H1 (cell line): ENCODE measurements around the gene KCNMA1. TPM values are rescaled to one million over a fixed set of nuclear protein-coding genes. Genes with fewer than 3 reads are reported as not detected.

Source experiments
- CTCF ChIA-PET: fragments of 300-600 bp; sonication (Branson Sonifier 250); formaldehyde crosslinking; loops from one replicate; lab custom pipeline; 2021; ENCODE audit not compliant: partially characterized antibody; lab: Charles Lee
- POLR2A ChIA-PET: fragments of 300-600 bp; sonication (Branson Sonifier 250); formaldehyde crosslinking; loops from one replicate; lab custom pipeline; 2021; ENCODE audit warnings: inconsistent platforms; ENCODE audit not compliant: partially characterized antibody; lab: Charles Lee
- DNase-seq, 2 experiments: peaks; one replicate each; pipeline versions ENCODE4 v3.0.0 to v3.0.0-alpha.2; 2010 to 2022; ENCODE audit warnings: low spot score in 2 of 2, low read depth in 1 of 2, mixed read lengths in 1 of 2
- FAIRE-seq: peaks from 2 replicates; lab custom pipeline; 2011; peaks lifted over from hg19 to GRCh38; lab: Jason Lieb, UNC
- H2AFZ ChIP-seq: 2 replicates; pipeline ENCODE4 v1.8.1; 2012; ENCODE audit warnings: low read length, inconsistent platforms
- H2AK5ac ChIP-seq: 2 replicates; pipeline ENCODE4 v1.6.1; 2013; ENCODE audit warnings: low read depth, low read length
- H2BK120ac ChIP-seq: replicated peaks from 2 replicates; pipeline ENCODE3; 2013; ENCODE audit warnings: low read depth, low read length, inconsistent platforms
- H2BK12ac ChIP-seq: 2 replicates; pipeline ENCODE4 v1.6.1; 2013; ENCODE audit warnings: low read depth, low read length
- H2BK15ac ChIP-seq: 2 replicates; pipeline ENCODE4 v1.6.1; 2013; ENCODE audit warnings: low read length
- H2BK20ac ChIP-seq: 2 replicates; pipeline ENCODE4 v1.6.1; 2013; ENCODE audit warnings: low read length
- H2BK5ac ChIP-seq: 2 replicates; pipeline ENCODE4 v1.6.1; 2013; ENCODE audit warnings: low read depth, low read length
- H3K14ac ChIP-seq: 2 replicates; pipeline ENCODE4 v1.6.1; 2013; ENCODE audit warnings: inconsistent platforms; ENCODE audit not compliant: insufficient read length
- H3K18ac ChIP-seq: 2 replicates; pipeline ENCODE4 v1.6.1; 2013; ENCODE audit warnings: low read length; ENCODE audit errors: extremely low read depth
- H3K23ac ChIP-seq: 2 replicates; pipeline ENCODE4 v1.6.1; 2013; ENCODE audit warnings: inconsistent platforms; ENCODE audit not compliant: insufficient read length
- H3K23me2 ChIP-seq: 2 replicates; pipeline ENCODE4 v1.6.1; 2013; ENCODE audit warnings: low read depth, low read length
- H3K27ac ChIP-seq: 2 replicates; pipeline ENCODE4 v1.6.1; 2011; ENCODE audit warnings: low read depth, low read length, inconsistent platforms
- H3K27me3 ChIP-seq, 4 experiments: replicated peaks in 1 of 4; 1 replicate in 1 of 4; 2 replicates in 3 of 4; pipeline versions ENCODE4 v1.6.1 to v1.8.1; 2011 to 2013; ENCODE audit warnings: low read length in 3 of 4, mild to moderate bottlenecking in 3 of 4, inconsistent platforms in 2 of 4, mixed read lengths in 2 of 4, moderate library complexity in 1 of 4; ENCODE audit not compliant: control insufficient read depth in 3 of 4, insufficient read depth in 3 of 4; ENCODE audit errors: extremely low read depth in 1 of 4
- H3K36me3 ChIP-seq, 4 experiments: 2 replicates each; pipeline versions ENCODE4 v1.6.1 to v1.8.1; 2011 to 2013; ENCODE audit warnings: mild to moderate bottlenecking in 4 of 4, low read length in 3 of 4, moderate library complexity in 2 of 4, control low read depth in 1 of 4, inconsistent platforms in 1 of 4; ENCODE audit not compliant: insufficient read depth in 4 of 4, control insufficient read depth in 2 of 4
- H3K4ac ChIP-seq: replicated peaks from 2 replicates; pipeline ENCODE3; 2013; ENCODE audit warnings: low read length, low read depth, mixed read lengths, inconsistent platforms; ENCODE audit not compliant: insufficient read length
- H3K4me1 ChIP-seq, 4 experiments: replicated peaks in 1 of 4; 1 replicate in 1 of 4; 2 replicates in 3 of 4; pipeline versions ENCODE4 v1.6.1 to v1.8.1; 2011 to 2013; ENCODE audit warnings: low read length in 3 of 4, inconsistent platforms in 2 of 4, mixed read lengths in 1 of 4; ENCODE audit not compliant: insufficient read depth in 4 of 4, control insufficient read depth in 3 of 4
- H3K4me2 ChIP-seq, 2 experiments: 2 replicates each; pipeline versions ENCODE4 v1.6.1 to v1.8.1; 2011 to 2013; ENCODE audit warnings: low read depth in 2 of 2, low read length in 2 of 2, control low read depth in 1 of 2, inconsistent platforms in 1 of 2, mild to moderate bottlenecking in 1 of 2; ENCODE audit not compliant: insufficient read depth in 1 of 2
- H3K4me3 ChIP-seq, 4 experiments: fragments of 200-600, 300-600 bp in 1 of 4; sonication (generic), shearing (Covaris generic), sonication (Bioruptor Twin) in 1 of 4; 2 replicates each; pipeline versions ENCODE4 v1.5.1 to v1.8.1; 2011 to 2016; ENCODE audit warnings: low read length in 4 of 4, low read depth in 3 of 4, control low read depth in 2 of 4, inconsistent platforms in 2 of 4, mild to moderate bottlenecking in 2 of 4, mixed read lengths in 1 of 4, moderate library complexity in 1 of 4; ENCODE audit not compliant: insufficient read depth in 2 of 4; ENCODE audit errors: extremely low read depth in 1 of 4
- H3K56ac ChIP-seq: replicated peaks from 2 replicates; pipeline ENCODE3; 2013; ENCODE audit warnings: low read depth, mild to moderate bottlenecking, mixed read lengths, low read length, inconsistent platforms; ENCODE audit not compliant: insufficient read length
- H3K79me1 ChIP-seq: 2 replicates; pipeline ENCODE4 v1.6.1; 2013; ENCODE audit warnings: low read depth, low read length, control low read depth
- H3K79me2 ChIP-seq, 2 experiments: 2 replicates each; pipeline versions ENCODE4 v1.6.1 to v1.8.1; 2012 to 2013; ENCODE audit warnings: low read length in 2 of 2, mild to moderate bottlenecking in 2 of 2, inconsistent platforms in 1 of 2; ENCODE audit not compliant: insufficient read depth in 2 of 2, control insufficient read depth in 1 of 2
- H3K9ac ChIP-seq, 4 experiments: replicated peaks in 1 of 4; 1 replicate in 1 of 4; 2 replicates in 3 of 4; pipeline versions ENCODE4 v1.6.1 to v1.8.1; 2011 to 2013; ENCODE audit warnings: low read depth in 3 of 4, low read length in 3 of 4, control low read depth in 2 of 4, mild to moderate bottlenecking in 2 of 4, moderate library complexity in 2 of 4, inconsistent platforms in 1 of 4; ENCODE audit errors: extremely low read depth in 1 of 4
- H3K9me3 ChIP-seq, 2 experiments: 2 replicates each; pipeline versions ENCODE4 v1.6.1 to v1.8.1; 2012 to 2013; ENCODE audit warnings: mild to moderate bottlenecking in 2 of 2, moderate library complexity in 2 of 2, control low read depth in 1 of 2, inconsistent platforms in 1 of 2, low read depth in 1 of 2, low read length in 1 of 2, mixed read lengths in 1 of 2; ENCODE audit not compliant: insufficient read depth in 2 of 2
- H4K20me1 ChIP-seq, 2 experiments: replicated peaks in 1 of 2; 2 replicates each; pipeline versions ENCODE3 to v1.8.1; 2011 to 2013; ENCODE audit warnings: inconsistent platforms in 2 of 2, low read length in 2 of 2, mild to moderate bottlenecking in 1 of 2; ENCODE audit not compliant: insufficient read depth in 2 of 2, control insufficient read depth in 1 of 2
- H4K5ac ChIP-seq: 2 replicates; pipeline ENCODE4 v1.6.1; 2013; ENCODE audit warnings: low read length, low read depth, mixed read lengths, inconsistent platforms; ENCODE audit not compliant: insufficient read length
- H4K8ac ChIP-seq: 2 replicates; pipeline ENCODE4 v1.8.0; 2013; ENCODE audit warnings: mild to moderate bottlenecking, moderate library complexity, low read length, inconsistent platforms; ENCODE audit not compliant: insufficient read depth; ENCODE audit errors: extremely low read depth
- H4K91ac ChIP-seq: replicated peaks from 2 replicates; pipeline ENCODE3; 2013; ENCODE audit warnings: low read length, mixed read lengths, inconsistent platforms; ENCODE audit not compliant: insufficient read length
- FOSL1 ChIP-seq: IDR thresholded peaks from 2 replicates; pipeline ENCODE4 v1.6.1; 2011; ENCODE audit warnings: mild to moderate bottlenecking, low read depth, low read length, moderate library complexity; ENCODE audit not compliant: insufficient read depth
- HDAC2 ChIP-seq, 2 experiments: fragments of 300-600 bp in 1 of 2; sonication (generic) in 1 of 2; IDR thresholded peaks; 2 replicates each; pipeline ENCODE4 v1.6.1; 2011 to 2012; ENCODE audit warnings: low read depth in 2 of 2, low read length in 2 of 2, mild to moderate bottlenecking in 2 of 2, moderate library complexity in 2 of 2, borderline replicate concordance in 1 of 2, inconsistent platforms in 1 of 2
- JUND ChIP-seq: IDR thresholded peaks from 2 replicates; pipeline ENCODE4 v1.6.1; 2011; ENCODE audit warnings: mild to moderate bottlenecking, improper control_type of control experiment, low read length
- SP1 ChIP-seq: IDR thresholded peaks from 2 replicates; pipeline ENCODE4 v1.6.1; 2011; ENCODE audit warnings: low read depth, low read length
- SRF ChIP-seq: IDR thresholded peaks from 2 replicates; pipeline ENCODE4 v1.6.1; 2011; ENCODE audit warnings: mild to moderate bottlenecking, low read depth, low read length, moderate library complexity
- TEAD4 ChIP-seq: IDR thresholded peaks from 2 replicates; pipeline ENCODE4 v1.6.1; 2012; ENCODE audit warnings: low read depth, low read length, inconsistent platforms, mixed read lengths
- WGBS, 2 experiments: shearing (Covaris generic) in 1 of 2; methylation state at CpG; one replicate each; pipeline versions ENCODE4 v1.1.6 to v1.1.7; 2013 to 2015; ENCODE audit warnings: low lambda C conversion rate in 2 of 2, mixed read lengths in 2 of 2, inconsistent platforms in 1 of 2, low coverage in 1 of 2, missing lambda C conversion rate in 1 of 2; ENCODE audit not compliant: insufficient replicate concordance in 2 of 2, insufficient coverage in 1 of 2, insufficient read length in 1 of 2; ENCODE audit errors: extremely low coverage in 1 of 2, missing lambda C conversion rate in 1 of 2; 5-methylcytosine and 5-hydroxymethylcytosine counted together
- polyA plus RNA-seq, 7 experiments: library from polyadenylated mRNA; depleted of rRNA in 3 of 7; stranded (reverse) in 5 of 7; unstranded in 2 of 7; fragments of >200 nt in 5 of 7; fragments of 200-250 nt in 2 of 7; gene quantifications; 1 replicate in 5 of 7; 2 replicates in 1 of 7; 4 replicates in 1 of 7; pipeline versions ENCODE4 v1.2.1 to v1.2.3, GENCODE V29; 2011 to 2013; ENCODE audit warnings: missing spikeins in 2 of 7, mixed read lengths in 2 of 7
- total RNA-seq: library from RNA; stranded (reverse); fragmentation: NEBNext Ultra II Directional; extraction: Animal tissue kit (Norgen Biotek cat#: 25700); gene quantifications from 2 replicates; pipeline ENCODE4 v1.2.1, GENCODE V29; 2021

The KCNMA1 gene
- total and polyA plus RNA-seq, 2 of the 8 experiments (the other 6 are each of a cell fraction or from before 2014, with no cell fraction given): 10.2 to 11.1 TPM

- H2BK15ac ChIP-seq: no peak overlapping the region
- no peak overlapping the region for H2BK5ac ChIP-seq
- DNase-seq (no peak), FAIRE-seq (no peak)
- H3K23ac ChIP-seq: no peak overlapping the region
- no peak overlapping the region for H3K56ac ChIP-seq
- no peak overlapping the region for H2AK5ac ChIP-seq
- H3K9me3 ChIP-seq: peaks cover 0 to 5% of the 10 kb centered on the region in 2 experiments; a peak in 1 of 4 replicates
- no peak overlapping the region for H3K4me2 ChIP-seq
- H3K4me1 ChIP-seq: peaks cover 0 to 7% (median 2%) of the 10 kb centered on the region in 4 experiments; a peak in 5 of 7 replicates
- no peak overlapping the region for H2BK12ac ChIP-seq
- H2BK20ac ChIP-seq: no peak overlapping the region
- H2BK120ac ChIP-seq: no peak overlapping the region
- H3K4ac ChIP-seq: no peak overlapping the region
- no peak overlapping the region for H4K91ac ChIP-seq
- no peak overlapping the region for H3K18ac ChIP-seq
- H3K14ac ChIP-seq: peak overlapping the region; percentile 5
- no peaks in the 10 kb centered on the region for H3K79me2 ChIP-seq
- H3K79me1 ChIP-seq: no peaks in the 10 kb centered on the region; the same call in 1 of the 2 replicates
- 72% methylated on average over 1 of the region's 1 CpG; no CpG with 5 or more reads in 1 of the 2 experiments for WGBS, 2 experiments
- TF ChIP-seq HDAC2 (IDR thresholded peaks at IDR 0.05; ENCODE audit: borderline replicate concordance in 1 of 2, low read depth in 2 of 2, low read length in 2 of 2) (no peak), SP1 (no peak), TEAD4 (no peak), JUND (no peak), SRF (no peak), FOSL1 (no peak)
- no peak overlapping the region for H3K9ac ChIP-seq
- ChIA-PET CTCF (interaction anchor here (1.5 kb wide), 1 partner anchor 16 kb away, joined by 6 read pairs; no protein-coding TSS in a partner anchor), POLR2A (no interaction called here)
- no peak overlapping the region for H4K8ac ChIP-seq
- no peak overlapping the region for H3K27ac ChIP-seq
- no peaks in the 10 kb centered on the region for H3K27me3 ChIP-seq
- no peak overlapping the region for H4K5ac ChIP-seq
- no peaks in the 10 kb centered on the region for H4K20me1 ChIP-seq
- no peak overlapping the region for H3K4me3 ChIP-seq
- no peaks in the 10 kb centered on the region; the same call in 1 of the 2 replicates for H3K23me2 ChIP-seq
- H2AFZ ChIP-seq: no peak overlapping the region
- no peaks in the 10 kb centered on the region; a peak in 1 of 8 replicates for H3K36me3 ChIP-seq
These were observed 117.3 kb downstream of the KCNMA1 start for GRCh38 chr10:77520290-77520689.
